ENCODE measurements around the gene LCE6A.

Gene LCE6A
- total RNA-seq = 0 to 0.33 (median 0) reads per million in 17 experiments

- DNase-seq = no peak
Observed at GRCh38 chr1:152842556-152842955, at the start of gene LCE6A. Gene LCE6A, plus strand, starts transcription at chr1:152842856. Its CDS starts 665 bp downstream, at chr1:152843521.

DNA sequence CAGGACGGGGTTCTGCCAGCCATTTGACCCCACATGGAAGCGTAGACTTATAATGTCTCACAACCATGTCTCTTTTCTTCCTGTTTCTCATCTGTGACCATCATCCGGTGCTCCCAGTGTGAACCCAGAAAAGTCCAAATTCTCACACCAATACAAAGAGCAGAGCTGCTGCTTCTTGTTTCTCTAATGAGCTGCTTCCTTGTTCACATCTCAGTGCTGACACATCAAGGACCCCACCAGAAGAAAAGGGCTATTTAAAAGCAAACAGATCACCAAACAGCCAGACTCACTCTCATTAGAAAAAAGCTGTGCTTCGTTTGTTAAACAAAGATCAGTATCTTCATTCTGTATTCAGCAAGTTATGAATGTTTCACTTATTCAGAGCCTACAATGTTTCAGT, 47.0 kb upstream of the LCE6A start:
- no peak for DNase-seq

DNA sequence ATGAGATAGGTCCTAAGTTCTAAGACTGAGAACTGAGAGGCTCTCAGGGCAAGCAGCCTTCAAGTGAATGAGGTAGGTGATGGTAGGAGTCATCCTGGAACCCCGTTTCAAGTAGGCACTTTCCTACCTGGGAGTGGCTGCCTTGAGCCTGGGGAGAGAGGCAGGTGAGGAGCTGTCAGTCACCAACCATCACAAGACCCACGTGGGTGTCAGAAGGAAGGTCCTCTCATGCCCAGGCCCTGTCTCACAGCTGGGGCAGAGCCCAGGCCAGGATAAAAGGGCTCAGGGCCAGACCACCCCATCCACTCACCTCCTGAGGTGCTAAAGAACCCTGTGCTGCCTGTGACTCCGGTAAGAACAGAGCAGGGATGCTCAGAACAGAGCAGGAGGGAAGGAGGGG, 46.2 kb upstream of the LCE6A start, which contains the start of gene LCE1D:
Gene LCE1D, plus strand, starts transcription at position 301 of the 400 bp plus-strand sequence. CDS start 1,074 bp downstream, outside the sequence.
- DNase-seq = no peak

DNA sequence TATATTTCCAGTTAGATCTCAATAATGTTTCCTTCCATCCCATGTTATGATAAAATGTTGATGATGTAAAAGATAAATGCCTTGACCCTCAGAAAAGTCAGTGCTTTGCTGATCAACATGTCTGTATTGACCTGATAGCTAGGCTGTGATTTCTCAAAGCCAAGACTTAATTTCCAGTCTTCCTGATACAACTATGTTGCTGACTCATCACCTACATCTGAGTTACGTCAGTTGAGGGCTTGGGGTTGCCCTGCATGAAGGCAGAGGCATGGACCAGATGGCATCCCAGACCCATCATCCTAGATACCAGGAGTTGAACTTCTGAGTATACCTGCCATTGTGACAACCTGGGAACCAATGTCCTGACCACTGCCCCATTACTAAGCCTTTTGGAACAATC, 41.3 kb upstream of the LCE6A start:
- no peak for DNase-seq

DNA sequence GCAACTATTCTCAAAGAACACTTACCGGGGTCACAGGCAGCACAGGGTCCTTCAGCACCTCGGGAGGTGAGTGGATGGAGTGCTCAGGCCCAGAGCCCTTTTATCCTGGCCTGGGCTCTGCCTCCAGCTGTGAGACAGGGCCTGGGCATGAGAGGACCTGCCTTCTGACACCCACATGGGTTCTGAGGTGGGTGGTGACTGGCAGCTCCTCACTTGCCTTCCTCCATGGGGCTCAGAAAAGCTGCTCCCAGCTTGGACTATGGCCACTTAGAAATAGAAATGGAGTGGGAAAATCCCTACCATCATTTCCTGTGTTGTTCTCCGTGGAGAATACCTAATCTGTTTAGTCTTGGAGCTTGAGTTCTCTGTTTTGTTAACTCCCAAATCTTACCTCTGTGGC, 36.1 kb upstream of the LCE6A start, which contains the start of gene LCE1C:
Gene LCE1C, minus strand, starts transcription at position 76 of the 400 bp plus-strand sequence. CDS start 1,173 bp downstream, outside the sequence.
- DNase-seq = no peak

- DNase-seq = no peak
Observed at GRCh38 chr1:152811050-152811449, 31.6 kb upstream of the LCE6A start.

DNA sequence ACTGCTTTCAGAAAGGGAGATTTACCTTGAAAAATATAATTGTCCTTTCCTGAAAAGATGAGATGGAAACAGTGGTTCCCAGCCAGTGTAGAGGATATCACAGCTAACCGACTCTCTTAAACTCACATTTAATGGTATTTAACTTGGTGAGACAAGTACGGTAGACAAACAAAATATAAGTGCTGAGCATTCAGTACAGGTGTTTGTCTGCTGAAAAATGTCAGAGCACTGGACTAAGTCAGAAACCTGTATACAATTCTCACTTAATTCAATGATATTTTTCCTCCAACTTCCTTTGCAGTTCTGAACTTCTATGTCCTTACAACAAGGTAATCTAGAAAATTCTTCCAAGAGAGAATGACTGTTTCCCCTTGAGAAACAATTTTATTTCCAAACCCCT, 31.0 kb upstream of the LCE6A start, which contains the start of gene LCE1B:
Gene LCE1B, plus strand, starts transcription at position 301 of the 400 bp plus-strand sequence. CDS start 476 bp downstream, outside the sequence.
- DNase-seq = no peak

DNA sequence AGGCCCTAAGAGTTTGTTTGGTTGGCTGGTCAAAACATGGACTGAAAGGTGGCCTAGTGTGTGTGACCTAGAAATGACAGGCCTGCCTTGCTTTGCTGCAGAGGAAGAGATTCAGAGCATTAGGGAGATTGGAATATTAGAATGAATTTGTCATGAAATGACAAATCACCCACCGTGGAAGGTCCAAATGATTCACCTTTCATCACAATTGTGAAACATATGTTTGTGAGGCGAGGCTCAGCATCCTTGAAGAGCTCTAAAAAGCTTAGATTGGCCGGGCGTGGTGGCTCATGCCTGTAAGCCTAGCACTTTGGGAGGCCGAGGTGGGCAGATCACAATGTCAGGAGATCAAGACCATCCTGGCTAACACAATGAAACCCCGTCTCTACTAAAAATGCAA, 25.3 kb upstream of the LCE6A start:
- no peak for DNase-seq

DNA sequence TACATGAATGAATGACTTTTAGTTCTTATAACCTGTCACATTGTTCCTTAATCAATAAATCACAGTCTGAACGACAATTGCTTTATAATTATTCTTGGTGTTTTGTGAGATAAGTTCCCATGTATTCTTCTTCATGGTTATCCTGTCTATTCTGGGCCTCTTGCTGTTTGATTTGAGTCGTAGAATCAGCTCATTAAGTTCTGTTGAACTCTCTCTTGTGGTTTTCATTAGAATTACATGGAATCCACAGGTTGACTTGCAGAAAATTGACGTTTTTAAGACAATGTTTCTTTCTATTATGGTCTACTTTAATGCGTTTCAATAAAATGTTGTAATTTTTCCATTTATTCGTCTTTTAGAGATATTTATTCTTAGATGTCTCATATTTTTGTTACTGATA, 19.4 kb upstream of the LCE6A start:
- DNase-seq = no peak

GRCh38 chr1:152824964-152825363, 17.7 kb upstream of the LCE6A start:
- DNase-seq = no peak

GRCh38 chr1:152827173-152827572, 15.5 kb upstream of the LCE6A start, which contains the start of gene LCE1A:
Gene LCE1A, plus strand, starts transcription at chr1:152827473. Its CDS starts 0 bp downstream, at chr1:152827473.
- DNase-seq = no peak

GRCh38 chr1:152836870-152837269, 5.8 kb upstream of the LCE6A start:
- DNase-seq = no peak

DNA sequence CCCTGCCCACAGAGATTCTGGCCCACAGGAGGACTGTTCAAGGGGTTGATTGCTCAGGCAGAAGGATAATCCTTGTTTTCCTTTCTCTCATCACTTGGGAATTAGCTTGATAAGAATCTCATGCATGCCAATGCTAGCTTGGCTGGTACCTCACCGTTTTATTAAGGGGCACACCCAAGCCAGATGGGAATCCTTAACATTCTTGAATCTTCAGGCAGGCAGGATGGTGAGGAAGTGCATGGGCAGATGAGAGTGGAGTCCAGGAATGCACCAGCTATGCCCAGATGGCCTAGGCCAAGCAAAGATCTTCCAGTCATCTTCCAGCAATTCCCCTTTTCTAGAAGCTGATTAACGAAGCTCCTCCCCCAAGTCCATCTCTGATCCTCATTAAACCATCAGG, 13.0 kb downstream of the LCE6A start:
- DNase-seq = no peak

DNA sequence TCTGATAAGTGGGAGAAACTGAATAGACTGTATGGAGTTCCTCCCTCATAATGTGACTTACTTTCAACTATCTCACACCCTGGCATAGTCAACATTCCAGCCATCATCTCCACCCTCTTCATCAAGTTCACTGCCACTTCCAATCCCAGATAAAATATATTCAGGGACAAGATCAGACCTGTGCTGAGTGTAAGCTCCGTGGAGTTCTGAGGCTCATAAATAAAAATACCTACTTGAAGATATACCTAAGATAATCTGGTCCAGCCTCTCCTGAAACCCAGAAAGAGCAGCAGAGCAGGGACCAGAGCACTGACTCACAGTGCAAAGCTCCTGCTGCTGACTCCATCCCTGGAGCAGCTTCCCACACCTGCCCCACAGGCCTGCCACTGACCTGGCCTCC, 15.4 kb downstream of the LCE6A start:
- no peak for DNase-seq

GRCh38 chr1:152859696-152860095, 17.0 kb downstream of the LCE6A start, which contains the start of gene LCE7A:
Gene LCE7A, plus strand, starts transcription at chr1:152859996. Its CDS starts 702 bp downstream, at chr1:152860698.
- DNase-seq = no peak

GRCh38 chr1:152860129-152860528, 17.5 kb downstream of the LCE6A start:
- no peak for DNase-seq

DNA sequence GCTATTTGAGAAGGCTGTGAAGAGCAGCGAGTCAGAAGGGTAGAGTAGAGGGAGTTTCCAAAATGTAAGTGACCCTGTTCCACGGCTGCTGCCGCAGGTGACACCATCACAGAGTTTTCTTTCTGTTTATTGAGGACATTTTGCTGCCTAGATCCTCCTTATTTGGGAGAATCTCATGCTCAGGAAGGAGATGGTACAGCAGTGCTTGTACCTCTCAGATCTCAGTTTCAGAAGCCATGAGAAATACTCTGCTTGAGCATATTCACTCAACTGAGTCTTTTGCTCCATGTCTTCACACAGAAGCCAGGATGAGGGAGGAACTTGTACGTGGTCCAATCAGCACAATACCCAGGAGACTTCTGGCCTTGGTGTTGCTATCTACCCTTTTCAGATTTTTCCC, 18.7 kb downstream of the LCE6A start:
- DNase-seq = no peak

DNA sequence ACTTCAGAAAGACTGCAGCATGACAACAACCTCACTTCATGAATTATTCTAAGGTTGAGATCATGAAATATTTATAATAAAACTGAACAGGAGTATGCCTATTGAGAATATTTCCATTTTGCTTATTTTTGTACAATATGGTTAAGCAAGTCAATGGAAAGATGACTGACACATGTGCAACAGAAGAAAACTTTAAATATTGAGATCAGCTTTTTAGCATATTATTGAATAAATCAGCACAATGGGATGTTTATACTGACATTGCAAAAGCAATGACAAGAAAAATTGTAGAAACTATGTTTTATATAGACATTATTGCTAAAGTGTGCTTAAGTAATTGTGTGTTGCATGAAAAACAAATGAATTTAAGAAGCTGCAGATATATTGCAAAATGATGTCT, 21.8 kb downstream of the LCE6A start:
- no peak for DNase-seq

- no peak for DNase-seq
Observed at GRCh38 chr1:152866321-152866720, 23.7 kb downstream of the LCE6A start.

DNA sequence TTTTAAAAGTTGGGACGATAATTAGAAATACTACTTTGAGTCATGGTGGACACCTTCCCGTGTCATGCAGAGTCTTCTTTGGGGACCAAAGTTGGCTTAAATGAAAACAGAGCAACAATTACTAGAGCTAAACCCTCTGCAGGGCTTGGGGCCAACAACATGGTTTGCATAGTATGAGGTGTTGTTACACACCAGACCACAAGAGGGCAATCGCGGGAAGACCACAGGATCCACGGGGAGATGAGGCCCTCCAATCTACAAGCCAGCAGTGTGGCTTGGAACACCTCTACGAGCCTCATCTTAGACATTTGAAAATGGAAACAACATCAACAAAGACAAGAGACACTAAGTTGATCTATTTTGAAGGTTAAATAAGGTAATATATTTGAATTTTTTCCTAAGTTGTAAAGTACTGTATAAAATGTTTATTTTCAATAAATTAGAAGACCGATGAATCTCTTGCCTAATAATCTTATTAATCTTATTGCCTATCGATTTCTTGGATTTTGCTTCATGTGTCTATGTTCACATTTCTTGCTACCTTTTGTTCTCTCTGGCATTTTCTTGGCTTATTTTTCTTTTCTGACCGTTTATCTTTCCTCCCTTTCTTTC, 27.3 kb downstream of the LCE6A start:
- peak; percentile 67 to 85 (median 80) for DNase-seq

DNA sequence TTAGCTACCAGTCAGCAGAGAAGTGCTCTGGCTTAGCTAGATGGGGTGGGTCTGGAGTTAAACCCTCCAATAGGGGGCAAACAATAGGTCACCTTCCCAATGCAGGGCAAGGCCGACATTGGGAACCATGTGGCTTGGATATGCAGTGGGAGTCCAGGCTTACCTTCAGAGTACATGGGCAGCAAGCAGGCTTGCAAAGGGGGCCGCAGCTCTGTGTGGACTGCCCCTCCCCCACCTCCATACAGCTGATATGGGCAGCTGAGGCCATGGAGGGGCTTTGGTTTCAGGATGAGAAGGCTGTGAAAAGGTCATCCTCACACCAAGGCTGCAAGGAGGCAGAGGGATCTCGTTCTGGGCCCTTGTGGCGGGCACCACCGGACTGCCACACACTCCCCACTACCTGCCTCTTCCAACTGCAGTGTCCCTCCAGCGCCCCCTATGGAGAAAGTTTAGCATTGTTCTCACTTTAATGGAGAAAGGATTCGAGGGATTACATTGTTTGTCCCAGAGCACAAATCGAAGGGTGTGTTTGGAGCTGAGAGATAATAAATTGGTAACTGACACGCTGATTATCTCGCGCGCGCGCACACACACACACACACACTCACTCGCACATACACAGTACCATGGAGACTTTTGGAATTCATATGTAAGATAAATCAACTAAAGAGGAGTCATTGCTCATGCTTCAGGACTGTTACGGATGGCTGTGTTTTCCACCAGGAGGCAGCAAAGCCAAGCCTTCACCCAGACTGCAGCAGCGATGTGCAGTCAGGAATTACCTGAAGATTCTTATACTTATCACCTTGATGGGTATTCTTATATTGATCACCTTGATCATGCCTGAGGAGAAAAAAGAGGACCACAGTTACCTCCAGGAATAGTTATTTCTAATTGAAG, 28.4 kb downstream of the LCE6A start:
- DNase-seq = peak; percentile 11 to 37 (median 30)

- no peak for DNase-seq
Observed at GRCh38 chr1:152871731-152872126, 29.1 kb downstream of the LCE6A start.

GRCh38 chr1:152873495-152873894, 30.8 kb downstream of the LCE6A start:
- no peak for DNase-seq

Measured in suppressor macrophage (primary cell).